Hindlimb muscle (tissue), 1 donor: ENCODE data around the gene GPR176. TPM values are rescaled to one million over a fixed set of nuclear protein-coding genes. Genes with fewer than 3 reads are reported as not detected.
A peak's percentile ranks its signal among the peaks of the same experiment; 100 is the strongest.

Experiments used
- DNase-seq: peaks from one replicate; pipeline ENCODE4 v3.0.0-alpha.2; 2013
- polyA plus RNA-seq: library from polyadenylated mRNA; unstranded; fragments of 120-200 nt; gene quantifications from one replicate; pipeline ENCODE4 v1.2.1, GENCODE V29; 2013; ENCODE audit not compliant: insufficient read length

Gene GPR176
- polyA plus RNA-seq, 1 donor = 3.7 TPM

DNA sequence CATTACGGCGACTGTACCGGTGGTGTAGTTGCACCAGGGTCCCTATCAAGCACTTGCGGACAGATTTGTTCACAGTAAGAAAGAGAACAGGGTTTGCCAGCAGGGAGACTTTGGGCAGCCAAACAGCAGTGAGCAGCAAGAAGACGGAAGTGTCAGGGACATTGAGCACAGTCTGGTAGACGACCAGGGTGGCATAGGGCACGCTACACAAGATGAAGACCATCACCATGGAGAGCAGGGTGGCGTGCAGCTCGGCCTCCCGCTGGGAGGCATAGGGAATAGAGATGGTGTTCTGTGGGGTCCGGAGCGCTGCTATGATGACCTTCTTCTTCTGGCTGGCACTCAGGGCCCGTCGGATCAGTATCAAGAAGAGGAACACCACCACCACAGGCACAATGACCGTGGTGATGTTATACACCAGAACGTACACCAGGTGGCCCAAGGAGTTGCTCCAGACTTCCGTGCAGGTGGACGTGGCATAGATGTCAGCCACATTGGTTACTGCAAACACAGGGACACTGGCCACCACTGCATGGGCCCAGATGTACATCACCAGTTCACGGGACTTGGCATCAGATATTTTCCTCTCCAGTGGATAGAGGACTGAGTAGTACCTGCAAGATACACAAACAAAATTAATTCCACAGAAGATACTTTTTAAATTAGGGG lies 118.3 kb downstream of the GPR176 start:
- no peak for DNase-seq

DNA sequence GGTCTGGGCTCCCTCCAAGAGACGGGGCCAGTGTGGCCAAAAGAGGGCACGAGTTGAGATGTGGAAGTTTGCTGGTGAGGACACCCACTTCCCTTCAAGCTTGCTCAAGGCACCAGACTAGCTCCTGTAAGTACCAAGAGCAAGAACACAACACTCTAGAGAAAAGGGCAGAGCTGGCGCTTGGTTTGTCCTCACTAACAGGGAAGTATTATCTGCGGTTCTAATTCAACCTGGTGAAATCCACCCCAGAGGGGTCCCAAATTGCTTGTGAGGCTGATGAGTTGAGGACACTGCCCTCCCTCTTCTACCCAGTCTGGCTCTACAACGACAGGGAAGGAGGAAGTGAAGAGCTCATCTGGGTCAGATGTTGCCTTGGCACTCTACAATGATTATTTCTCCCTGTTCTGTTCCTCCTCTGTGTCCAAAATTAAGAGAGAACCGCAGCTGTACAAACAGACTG lies 120.5 kb downstream of the GPR176 start:
- DNase-seq = no peak

DNA sequence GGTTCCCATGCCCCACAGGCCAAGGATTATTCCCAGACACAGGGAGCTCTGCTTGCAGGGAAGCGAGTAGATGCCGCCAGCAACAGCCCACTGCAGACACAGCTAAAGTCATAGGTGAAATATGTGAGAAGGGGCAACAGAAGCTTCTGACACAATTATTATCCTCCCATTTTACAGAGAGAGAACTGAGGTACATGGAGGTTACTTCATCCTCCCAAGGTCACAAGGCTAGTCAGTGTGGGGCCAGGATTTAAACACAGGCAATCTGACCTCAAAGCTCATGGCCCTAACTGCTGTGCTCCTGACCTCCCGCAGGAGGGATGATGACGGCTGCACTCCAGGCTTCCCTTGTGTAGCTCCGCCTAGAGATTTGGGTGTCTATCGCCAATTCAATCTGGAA lies 121.7 kb downstream of the GPR176 start:
- no peak for DNase-seq

DNA sequence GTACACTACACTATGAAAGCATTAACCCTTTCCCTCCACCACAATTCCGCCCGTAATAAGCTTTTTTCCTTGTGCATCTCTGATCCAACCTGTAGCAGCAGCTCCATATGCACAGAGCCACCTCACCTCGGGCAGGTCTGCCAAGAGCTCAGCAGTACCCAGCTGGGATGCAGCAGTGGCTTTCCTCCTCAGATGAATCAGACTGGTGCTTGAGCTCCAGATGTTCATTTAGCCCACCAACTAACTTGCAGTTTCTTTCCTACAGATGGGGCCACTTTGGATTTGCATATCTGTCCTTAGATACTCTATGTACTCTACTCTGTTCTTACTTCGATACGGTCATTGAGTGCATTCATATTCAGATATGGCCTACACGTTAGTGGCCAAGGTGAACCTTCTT lies 122.7 kb downstream of the GPR176 start:
- no peak for DNase-seq

DNA sequence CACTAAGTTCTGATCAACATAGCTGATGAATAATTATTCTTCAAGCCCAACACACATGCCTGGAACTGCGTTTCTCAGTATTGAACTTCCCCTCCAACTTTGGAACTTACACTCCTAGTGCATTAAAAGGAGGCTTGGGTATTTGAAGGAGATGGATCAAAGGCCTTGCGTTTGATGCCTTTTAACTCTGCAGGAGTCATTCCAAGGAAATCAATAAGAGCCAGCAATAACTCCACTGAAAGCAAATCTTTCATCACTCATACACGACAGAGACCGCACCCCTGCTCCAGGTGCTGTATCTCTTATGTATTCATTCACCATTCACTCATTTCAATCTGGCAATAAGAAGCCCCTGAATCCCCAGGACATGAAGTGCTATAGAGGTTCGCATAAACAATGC lies 123.5 kb downstream of the GPR176 start:
- no peak for DNase-seq

DNA sequence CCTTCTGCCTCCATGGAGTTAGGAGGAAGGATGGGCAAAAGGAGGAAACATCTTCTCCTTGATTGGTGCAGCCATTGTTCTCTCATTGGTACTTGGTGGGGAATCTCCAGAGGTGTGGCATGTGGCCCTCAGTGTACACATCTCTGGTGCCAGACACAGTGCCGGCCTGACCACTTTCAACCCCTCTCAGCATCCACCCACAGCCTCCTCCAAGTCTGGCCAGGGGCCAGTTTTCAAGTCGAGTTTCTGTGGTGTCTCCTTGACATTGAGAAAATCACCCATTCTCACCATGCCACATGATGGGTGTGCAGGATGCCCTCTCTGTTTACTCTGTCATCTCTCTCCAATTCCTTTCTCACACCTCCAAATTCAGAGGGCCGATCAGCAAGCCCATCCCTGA lies 124.6 kb downstream of the GPR176 start:
- no peak for DNase-seq

DNA sequence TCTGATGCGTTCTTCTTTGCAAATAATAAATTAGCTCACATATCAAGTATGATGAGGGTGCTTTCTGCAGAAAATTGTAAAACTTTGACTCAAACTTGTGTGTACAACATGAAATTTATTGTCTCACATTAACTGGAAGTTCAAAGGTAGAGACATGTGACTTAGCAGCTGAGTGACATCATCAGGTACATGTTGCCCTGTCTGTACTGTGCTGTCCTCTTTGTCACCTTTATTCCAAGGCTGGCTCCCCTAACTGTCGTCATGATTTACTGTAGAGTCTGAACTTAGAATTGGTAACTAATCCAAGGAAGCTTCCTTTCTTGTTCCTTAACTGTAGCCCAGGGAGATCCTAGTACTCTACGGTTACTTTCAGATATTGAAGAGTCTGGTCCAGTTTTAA lies 125.1 kb downstream of the GPR176 start:
- no peak for DNase-seq

DNA sequence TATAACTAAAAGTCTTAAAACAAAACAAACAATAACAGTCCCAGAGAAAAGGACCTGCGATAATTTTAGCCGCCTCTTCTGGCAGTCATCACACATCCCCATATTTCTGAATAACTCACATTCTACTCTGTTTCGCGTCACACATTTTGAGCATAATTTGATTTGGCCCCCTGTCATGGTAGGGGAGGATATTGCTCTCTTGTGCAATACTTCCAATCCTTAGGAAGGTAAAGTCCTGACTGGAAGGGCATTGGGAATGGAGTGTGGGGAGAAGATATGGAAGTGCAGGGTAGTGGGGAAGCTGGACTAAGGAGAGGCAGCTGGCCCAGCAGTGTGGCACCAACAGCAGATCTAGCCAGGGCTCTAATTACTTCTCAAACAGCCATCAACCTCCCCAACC lies 126.1 kb downstream of the GPR176 start:
- no peak for DNase-seq

DNA sequence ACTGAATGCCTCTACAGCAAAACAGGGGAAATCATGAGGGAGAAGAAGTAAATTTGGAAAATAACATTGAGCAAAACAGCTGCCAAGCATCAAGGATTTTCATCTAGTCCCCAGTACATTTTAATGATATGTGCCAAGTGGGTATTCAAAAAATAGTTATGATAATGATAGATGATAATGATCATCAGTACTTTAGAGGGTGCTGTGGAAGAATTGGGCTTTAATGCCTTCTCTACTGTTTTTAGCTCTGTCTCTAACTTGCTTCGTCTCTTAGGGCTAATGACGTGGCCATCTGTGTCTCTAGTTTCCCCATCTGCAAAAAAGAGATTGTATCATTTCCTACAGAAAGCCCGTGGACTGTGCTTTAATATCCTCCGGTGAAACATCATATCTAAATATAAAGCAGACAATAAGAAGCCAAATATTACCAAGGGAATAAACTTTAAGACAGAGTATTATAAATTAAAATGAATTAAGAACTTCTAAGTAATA lies 127.2 kb downstream of the GPR176 start:
- peak; percentile 50 for DNase-seq

DNA sequence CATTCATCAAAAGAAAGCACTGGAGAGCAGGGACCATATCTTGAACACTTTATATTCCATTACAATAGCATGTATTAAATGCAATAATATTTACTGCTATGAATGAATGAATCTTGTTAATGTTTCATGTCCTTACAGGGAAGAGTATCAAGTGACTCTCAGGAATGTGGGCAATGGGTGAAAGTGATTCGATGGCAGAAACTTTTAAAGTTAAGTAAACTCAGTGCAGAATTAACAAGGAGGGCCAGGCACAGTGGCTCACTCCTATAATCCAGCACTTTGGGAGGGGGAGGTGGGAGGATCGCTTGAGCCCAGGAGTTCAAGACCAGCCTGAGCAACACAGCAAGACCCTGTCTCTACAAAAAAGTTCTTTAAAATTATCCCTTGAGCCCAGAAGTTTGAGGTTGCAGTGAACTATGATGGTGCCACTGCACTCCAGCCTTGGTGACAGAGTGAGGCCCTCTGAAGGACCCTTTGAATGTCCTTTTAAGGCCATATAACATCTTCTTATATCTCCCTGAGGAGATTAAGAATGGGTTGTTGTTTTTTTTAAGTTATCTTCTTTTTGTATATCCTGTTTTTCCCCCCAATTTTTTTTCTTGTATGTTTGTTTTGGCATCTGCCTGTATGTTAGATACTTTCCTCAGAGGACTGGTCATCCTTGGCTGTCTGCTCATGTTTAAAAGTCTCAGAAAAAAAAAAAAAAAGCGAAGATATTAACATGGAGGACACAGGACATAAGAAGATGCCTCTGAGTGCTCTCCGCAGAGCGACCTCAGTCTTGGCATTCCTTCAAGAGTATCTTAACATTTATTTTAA lies 127.8 kb downstream of the GPR176 start:
- peak; percentile 49 for DNase-seq

DNA sequence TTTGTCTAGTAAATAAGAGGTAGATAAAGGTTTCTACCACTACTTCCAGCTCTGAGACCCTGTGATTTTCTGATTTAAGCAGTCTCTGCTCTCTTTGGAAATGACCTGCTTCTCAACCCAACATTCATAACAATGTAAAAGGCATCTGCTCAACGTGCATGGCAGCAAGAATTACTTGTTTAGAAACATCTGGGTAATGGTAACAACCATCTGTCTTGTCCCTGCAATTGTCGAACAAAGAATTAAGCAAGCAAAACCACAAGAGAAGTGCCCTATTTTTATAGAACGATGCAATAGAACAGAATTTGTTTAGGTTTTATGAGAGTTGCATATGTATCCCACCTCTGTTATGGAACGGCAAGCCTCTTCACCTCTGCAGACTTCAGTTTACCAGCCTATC lies 130.3 kb downstream of the GPR176 start:
- no peak for DNase-seq

DNA sequence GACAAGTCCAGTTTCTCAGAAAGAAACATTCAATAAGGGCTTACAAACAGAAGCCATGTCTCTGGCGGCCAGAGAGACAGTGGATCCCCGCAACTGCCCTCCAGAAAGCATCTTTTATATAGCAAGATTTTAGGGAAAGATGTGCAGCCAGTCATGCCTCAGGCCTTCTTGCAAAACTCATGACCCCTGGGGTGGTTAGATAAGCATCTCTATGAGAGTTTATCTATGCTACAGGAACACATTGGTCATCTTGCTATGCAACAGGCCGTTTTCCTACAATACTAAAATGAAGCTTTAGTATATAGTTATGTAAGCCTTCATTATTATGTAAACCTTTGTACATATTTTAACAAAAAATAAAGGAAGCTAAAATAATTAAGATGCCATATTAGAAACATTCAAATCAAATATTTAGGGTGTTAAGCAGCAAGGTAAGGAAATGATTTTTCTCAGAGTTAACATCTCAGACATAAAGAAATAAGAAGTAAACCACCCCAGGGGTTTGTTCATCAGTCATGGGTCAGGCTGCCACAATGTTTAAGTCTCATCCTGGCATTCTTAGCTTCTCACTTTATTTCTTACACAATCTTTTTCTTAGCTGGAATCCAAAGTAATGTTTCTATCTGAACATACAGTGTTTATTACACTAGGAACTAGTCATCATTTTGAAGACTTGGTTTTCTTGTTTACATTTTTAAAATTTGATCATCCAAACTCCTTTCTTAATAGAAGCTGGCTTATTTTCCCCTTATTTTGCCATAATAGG lies 131.1 kb downstream of the GPR176 start:
- DNase-seq = no peak

DNA sequence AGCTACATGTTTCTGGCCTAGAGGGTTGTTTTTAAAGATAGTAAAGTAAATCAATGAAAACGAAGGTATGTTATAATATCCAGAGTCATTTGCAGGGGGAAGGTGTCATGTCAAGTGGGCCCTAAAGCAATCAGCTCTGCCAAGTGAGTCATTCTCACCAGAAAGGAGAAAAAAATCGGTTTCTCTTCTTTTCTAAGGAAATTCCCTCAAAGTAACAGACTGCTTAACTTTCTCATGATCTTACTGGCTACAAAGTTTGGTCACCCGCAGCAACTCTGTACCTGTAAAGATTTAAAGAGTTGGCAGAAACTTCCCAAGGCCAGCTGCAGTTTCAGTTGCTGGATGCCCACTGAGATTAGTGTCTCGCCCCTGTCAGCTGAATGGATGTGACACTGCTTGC lies 132.0 kb downstream of the GPR176 start:
- DNase-seq = no peak

DNA sequence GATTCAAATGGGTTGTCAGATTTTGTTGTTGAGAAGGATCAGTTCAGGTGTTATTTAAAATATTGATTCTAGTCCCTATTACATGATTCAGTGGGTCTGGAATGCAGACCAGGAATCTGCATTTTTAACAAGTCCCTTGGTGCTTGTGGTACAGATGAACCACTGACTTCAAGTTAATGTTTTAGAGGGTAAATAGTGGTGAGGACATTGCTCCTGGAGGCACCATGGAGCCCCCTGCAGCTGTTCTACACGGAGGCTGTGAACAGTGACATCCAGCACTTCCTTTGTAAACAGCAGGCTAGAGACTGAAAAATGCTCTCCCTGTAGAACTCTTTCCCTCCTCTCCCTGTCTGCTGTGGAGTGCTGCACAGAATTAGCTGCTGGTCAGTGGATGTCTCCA lies 132.6 kb downstream of the GPR176 start:
- no peak for DNase-seq

DNA sequence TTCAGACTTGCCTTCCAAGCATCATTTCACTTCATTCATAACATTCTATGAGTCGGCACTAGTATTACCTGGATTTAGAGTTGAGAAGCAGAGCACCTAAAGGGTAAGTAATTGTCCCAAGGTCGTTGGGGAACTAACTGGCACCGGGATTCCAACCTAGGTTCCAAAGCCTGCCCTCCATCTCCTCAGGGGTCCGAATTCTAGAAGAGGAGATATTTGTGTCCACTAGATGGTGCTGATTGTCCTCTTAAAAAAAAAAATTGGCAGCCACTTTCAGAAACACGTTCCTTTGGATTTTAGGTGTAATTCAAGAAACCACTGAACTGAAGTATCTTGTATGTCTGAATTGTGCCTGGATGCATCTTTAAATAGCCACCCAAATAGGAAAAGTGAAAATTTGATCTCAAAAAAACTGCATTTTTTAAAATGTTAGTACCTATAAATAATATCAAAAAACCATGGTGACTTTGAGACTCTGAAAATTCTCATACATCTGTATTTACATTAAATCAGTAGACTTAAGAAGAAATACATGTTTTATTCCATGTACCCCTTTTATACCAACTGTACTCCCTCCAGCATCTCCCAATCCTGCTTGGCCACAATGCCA lies 133.5 kb downstream of the GPR176 start:
- DNase-seq = peak; percentile 50

DNA sequence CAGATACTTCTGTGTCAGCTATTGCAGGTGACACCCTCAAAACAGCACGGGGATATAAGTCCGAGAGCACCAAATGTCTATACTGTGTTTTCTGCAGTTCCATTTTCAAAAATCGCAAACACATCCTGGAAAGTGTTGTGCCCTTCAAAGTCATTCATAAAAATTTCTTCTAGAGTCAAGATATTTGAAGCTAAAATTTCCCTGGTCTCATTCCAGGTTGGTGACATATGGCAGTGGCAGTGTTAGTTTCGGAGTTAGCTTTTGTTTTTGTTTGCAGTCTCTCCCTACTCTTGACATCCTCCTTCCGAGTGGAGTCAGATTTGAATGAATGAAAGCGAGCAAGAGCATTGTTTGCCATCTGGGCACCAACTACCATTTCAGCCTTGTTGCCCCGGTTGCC lies 134.2 kb downstream of the GPR176 start:
- DNase-seq = no peak

DNA sequence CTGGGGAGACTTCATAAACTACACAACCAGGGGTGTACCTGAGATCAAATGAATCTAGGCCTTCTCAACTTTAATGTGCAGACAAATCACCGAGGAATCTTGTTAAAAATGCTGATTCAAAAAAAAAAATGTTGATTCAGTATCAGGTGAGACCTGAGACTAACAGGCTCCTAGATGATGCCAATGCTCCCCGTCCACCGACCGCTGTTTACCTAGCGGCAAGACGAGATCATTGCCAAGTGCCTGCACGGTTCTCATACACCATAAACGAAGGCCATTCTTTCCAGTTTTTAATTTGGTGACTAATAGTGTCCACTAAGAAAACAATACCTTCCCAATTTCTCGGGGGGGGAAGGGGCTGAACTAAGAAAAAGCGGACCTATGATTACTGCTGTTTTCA lies 134.9 kb downstream of the GPR176 start:
- DNase-seq = no peak

DNA sequence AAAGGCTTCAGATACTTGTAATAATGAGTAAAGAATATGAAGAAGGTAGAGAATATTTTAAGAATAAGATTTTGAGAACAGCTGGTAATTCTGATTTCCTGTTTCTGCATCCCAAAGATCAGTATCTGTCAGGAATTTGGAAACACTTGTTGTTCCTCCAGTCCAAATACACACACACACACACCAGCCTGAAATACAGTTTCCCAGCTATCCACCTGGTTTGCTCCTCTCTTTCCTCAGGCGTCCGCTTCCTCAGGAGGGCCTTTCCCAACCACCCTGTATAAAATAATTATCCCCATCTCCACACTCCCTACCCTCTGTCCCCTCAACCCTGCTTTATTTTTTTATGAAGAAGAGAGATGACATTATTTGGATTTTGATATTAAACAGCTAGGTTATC lies 135.4 kb downstream of the GPR176 start:
- no peak for DNase-seq

DNA sequence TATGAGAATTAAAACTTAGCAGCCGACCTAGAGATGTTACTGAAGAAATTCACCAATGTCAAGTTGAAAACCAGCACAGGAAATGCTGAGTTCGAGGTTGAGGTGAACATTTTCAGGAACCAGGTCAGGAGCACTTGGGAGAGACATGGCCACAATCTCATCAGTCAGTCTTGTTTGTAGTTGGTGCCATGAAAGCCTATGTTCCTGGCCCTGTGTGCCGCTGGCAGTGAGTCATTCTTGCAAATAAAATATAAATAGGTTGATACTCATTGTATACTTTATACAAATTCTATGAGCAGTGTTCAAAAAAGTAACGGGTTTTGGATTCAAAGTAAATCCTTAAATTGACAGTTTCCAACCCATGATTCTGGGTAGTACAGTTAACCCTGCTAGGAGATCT lies 135.9 kb downstream of the GPR176 start:
- no peak for DNase-seq

DNA sequence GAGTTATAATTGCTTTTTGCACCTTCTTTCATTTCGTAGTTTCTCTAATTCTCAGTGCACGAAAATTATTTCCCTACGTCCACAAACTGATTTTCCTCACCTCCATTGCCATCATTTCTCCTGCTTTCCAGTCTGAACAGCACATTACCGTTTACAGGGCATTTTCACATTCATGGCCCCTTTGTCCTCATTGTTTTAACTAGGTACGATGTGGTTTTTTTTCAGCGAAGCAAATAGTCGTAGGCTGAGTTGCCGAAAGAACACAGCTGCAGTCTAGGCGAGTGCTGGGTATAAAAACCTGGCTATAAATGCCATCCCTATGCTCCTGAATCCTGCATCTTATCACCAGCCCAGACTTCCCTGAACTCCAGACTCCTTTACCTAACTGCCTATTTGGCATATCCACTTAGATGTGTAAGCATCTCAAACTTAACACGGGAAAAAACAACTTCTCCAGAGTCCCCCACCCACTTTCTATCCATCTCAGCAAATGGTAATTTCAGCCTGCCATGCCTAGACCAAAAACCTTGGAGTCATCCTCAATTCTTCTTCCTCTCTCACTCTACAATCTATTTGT lies 136.7 kb downstream of the GPR176 start:
- DNase-seq = no peak

DNA sequence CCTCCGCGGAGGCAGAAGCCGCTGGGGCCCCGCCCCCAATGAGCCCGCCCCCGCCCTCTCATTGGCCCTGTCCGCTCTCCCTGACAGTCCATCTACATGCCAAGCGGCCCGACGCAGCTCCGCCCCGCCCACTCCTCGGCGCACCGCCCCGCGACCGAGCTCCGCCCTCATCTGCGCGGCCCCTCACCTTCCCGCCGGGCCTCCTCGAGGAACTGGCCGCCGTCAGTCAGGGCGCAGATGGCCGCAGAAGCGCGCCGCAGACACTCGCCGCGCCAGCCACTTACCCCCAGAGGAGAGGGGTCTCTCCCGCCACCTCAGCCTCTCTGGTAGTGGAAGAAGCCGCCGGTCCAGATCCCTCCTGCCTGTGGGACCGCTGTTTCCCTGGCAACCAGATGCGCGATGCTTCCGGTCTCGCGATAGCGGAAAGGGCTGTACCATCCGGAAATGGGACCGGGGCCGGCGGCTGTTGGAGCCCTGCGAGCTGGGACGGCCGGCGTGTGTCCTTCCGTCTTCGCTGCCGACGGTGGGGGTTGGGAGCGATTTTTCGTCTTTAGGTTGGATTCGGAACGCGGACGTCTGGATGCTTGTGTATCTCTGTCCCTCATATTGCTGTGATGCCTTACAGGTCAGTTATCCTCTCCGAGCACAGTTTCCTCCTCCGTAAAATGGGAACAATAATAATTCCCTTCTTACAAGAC lies 137.5 kb downstream of the GPR176 start, which contains the start of gene FSIP1:
TSS of gene FSIP1 (minus strand) at position 401 of the 698 bp plus-strand sequence. CDS start 6,317 bp downstream, outside the sequence.
- DNase-seq = peak; percentile 96

DNA sequence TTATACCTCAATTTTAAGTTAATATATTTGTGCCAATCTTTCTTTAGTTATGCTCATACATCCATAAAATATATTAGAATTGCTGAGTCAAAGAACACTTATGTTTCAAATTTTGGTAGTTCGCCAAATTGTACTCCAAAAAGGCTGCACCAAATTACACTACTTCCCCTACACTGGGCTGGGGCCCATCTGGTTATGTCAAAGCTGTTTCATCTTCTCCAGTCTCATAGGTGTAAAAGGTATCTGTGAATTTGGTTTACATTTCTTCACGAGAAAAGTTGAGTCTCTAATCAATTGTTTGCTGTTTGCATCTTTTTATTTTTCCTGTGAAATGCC lies 138.1 kb downstream of the GPR176 start:
- peak; percentile 23 for DNase-seq
